H1 (cell line): ENCODE data around the gene C17orf107. TPM values are rescaled to one million over a fixed set of nuclear protein-coding genes. Genes with fewer than 3 reads are reported as not detected.
A peak's percentile ranks its signal among the peaks of the same experiment; 100 is the strongest.

Experiments
- CTCF ChIA-PET: fragments of 300-600 bp; sonication (Branson Sonifier 250); formaldehyde crosslinking; loops from one replicate; lab custom pipeline; 2021; ENCODE audit not compliant: partially characterized antibody; lab: Charles Lee
- POLR2A ChIA-PET: fragments of 300-600 bp; sonication (Branson Sonifier 250); formaldehyde crosslinking; loops from one replicate; lab custom pipeline; 2021; ENCODE audit warnings: inconsistent platforms; ENCODE audit not compliant: partially characterized antibody; lab: Charles Lee
- DNase-seq, 2 experiments: peaks; one replicate each; pipeline versions ENCODE4 v3.0.0 to v3.0.0-alpha.2; 2010 to 2022; ENCODE audit warnings: low spot score in 2 of 2, low read depth in 1 of 2, mixed read lengths in 1 of 2
- FAIRE-seq: peaks from 2 replicates; lab custom pipeline; 2011; peaks lifted over from hg19 to GRCh38; lab: Jason Lieb, UNC
- H2AFZ ChIP-seq: 2 replicates; pipeline ENCODE4 v1.8.1; 2012; ENCODE audit warnings: low read length, inconsistent platforms
- H2AK5ac ChIP-seq: 2 replicates; pipeline ENCODE4 v1.6.1; 2013; ENCODE audit warnings: low read depth, low read length
- H2BK120ac ChIP-seq: replicated peaks from 2 replicates; pipeline ENCODE3; 2013; ENCODE audit warnings: low read depth, low read length, inconsistent platforms
- H2BK12ac ChIP-seq: 2 replicates; pipeline ENCODE4 v1.6.1; 2013; ENCODE audit warnings: low read depth, low read length
- H2BK15ac ChIP-seq: 2 replicates; pipeline ENCODE4 v1.6.1; 2013; ENCODE audit warnings: low read length
- H2BK20ac ChIP-seq: 2 replicates; pipeline ENCODE4 v1.6.1; 2013; ENCODE audit warnings: low read length
- H2BK5ac ChIP-seq: 2 replicates; pipeline ENCODE4 v1.6.1; 2013; ENCODE audit warnings: low read depth, low read length
- H3K14ac ChIP-seq: 2 replicates; pipeline ENCODE4 v1.6.1; 2013; ENCODE audit warnings: inconsistent platforms; ENCODE audit not compliant: insufficient read length
- H3K18ac ChIP-seq: 2 replicates; pipeline ENCODE4 v1.6.1; 2013; ENCODE audit warnings: low read length; ENCODE audit errors: extremely low read depth
- H3K23ac ChIP-seq: 2 replicates; pipeline ENCODE4 v1.6.1; 2013; ENCODE audit warnings: inconsistent platforms; ENCODE audit not compliant: insufficient read length
- H3K23me2 ChIP-seq: 2 replicates; pipeline ENCODE4 v1.6.1; 2013; ENCODE audit warnings: low read depth, low read length
- H3K27ac ChIP-seq: 2 replicates; pipeline ENCODE4 v1.6.1; 2011; ENCODE audit warnings: low read depth, low read length, inconsistent platforms
- H3K27me3 ChIP-seq, 4 experiments: replicated peaks in 1 of 4; 1 replicate in 1 of 4; 2 replicates in 3 of 4; pipeline versions ENCODE4 v1.6.1 to v1.8.1; 2011 to 2013; ENCODE audit warnings: low read length in 3 of 4, mild to moderate bottlenecking in 3 of 4, inconsistent platforms in 2 of 4, mixed read lengths in 2 of 4, moderate library complexity in 1 of 4; ENCODE audit not compliant: control insufficient read depth in 3 of 4, insufficient read depth in 3 of 4; ENCODE audit errors: extremely low read depth in 1 of 4
- H3K36me3 ChIP-seq, 4 experiments: 2 replicates each; pipeline versions ENCODE4 v1.6.1 to v1.8.1; 2011 to 2013; ENCODE audit warnings: mild to moderate bottlenecking in 4 of 4, low read length in 3 of 4, moderate library complexity in 2 of 4, control low read depth in 1 of 4, inconsistent platforms in 1 of 4; ENCODE audit not compliant: insufficient read depth in 4 of 4, control insufficient read depth in 2 of 4
- H3K4ac ChIP-seq: replicated peaks from 2 replicates; pipeline ENCODE3; 2013; ENCODE audit warnings: low read length, low read depth, mixed read lengths, inconsistent platforms; ENCODE audit not compliant: insufficient read length
- H3K4me1 ChIP-seq, 4 experiments: replicated peaks in 1 of 4; 1 replicate in 1 of 4; 2 replicates in 3 of 4; pipeline versions ENCODE4 v1.6.1 to v1.8.1; 2011 to 2013; ENCODE audit warnings: low read length in 3 of 4, inconsistent platforms in 2 of 4, mixed read lengths in 1 of 4; ENCODE audit not compliant: insufficient read depth in 4 of 4, control insufficient read depth in 3 of 4
- H3K4me2 ChIP-seq, 2 experiments: 2 replicates each; pipeline versions ENCODE4 v1.6.1 to v1.8.1; 2011 to 2013; ENCODE audit warnings: low read depth in 2 of 2, low read length in 2 of 2, control low read depth in 1 of 2, inconsistent platforms in 1 of 2, mild to moderate bottlenecking in 1 of 2; ENCODE audit not compliant: insufficient read depth in 1 of 2
- H3K4me3 ChIP-seq, 4 experiments: fragments of 200-600, 300-600 bp in 1 of 4; sonication (generic), shearing (Covaris generic), sonication (Bioruptor Twin) in 1 of 4; 2 replicates each; pipeline versions ENCODE4 v1.5.1 to v1.8.1; 2011 to 2016; ENCODE audit warnings: low read length in 4 of 4, low read depth in 3 of 4, control low read depth in 2 of 4, inconsistent platforms in 2 of 4, mild to moderate bottlenecking in 2 of 4, mixed read lengths in 1 of 4, moderate library complexity in 1 of 4; ENCODE audit not compliant: insufficient read depth in 2 of 4; ENCODE audit errors: extremely low read depth in 1 of 4
- H3K56ac ChIP-seq: replicated peaks from 2 replicates; pipeline ENCODE3; 2013; ENCODE audit warnings: low read depth, mild to moderate bottlenecking, mixed read lengths, low read length, inconsistent platforms; ENCODE audit not compliant: insufficient read length
- H3K79me1 ChIP-seq: 2 replicates; pipeline ENCODE4 v1.6.1; 2013; ENCODE audit warnings: low read depth, low read length, control low read depth
- H3K79me2 ChIP-seq, 2 experiments: 2 replicates each; pipeline versions ENCODE4 v1.6.1 to v1.8.1; 2012 to 2013; ENCODE audit warnings: low read length in 2 of 2, mild to moderate bottlenecking in 2 of 2, inconsistent platforms in 1 of 2; ENCODE audit not compliant: insufficient read depth in 2 of 2, control insufficient read depth in 1 of 2
- H3K9ac ChIP-seq, 4 experiments: replicated peaks in 1 of 4; 1 replicate in 1 of 4; 2 replicates in 3 of 4; pipeline versions ENCODE4 v1.6.1 to v1.8.1; 2011 to 2013; ENCODE audit warnings: low read depth in 3 of 4, low read length in 3 of 4, control low read depth in 2 of 4, mild to moderate bottlenecking in 2 of 4, moderate library complexity in 2 of 4, inconsistent platforms in 1 of 4; ENCODE audit errors: extremely low read depth in 1 of 4
- H3K9me3 ChIP-seq, 2 experiments: 2 replicates each; pipeline versions ENCODE4 v1.6.1 to v1.8.1; 2012 to 2013; ENCODE audit warnings: mild to moderate bottlenecking in 2 of 2, moderate library complexity in 2 of 2, control low read depth in 1 of 2, inconsistent platforms in 1 of 2, low read depth in 1 of 2, low read length in 1 of 2, mixed read lengths in 1 of 2; ENCODE audit not compliant: insufficient read depth in 2 of 2
- H4K20me1 ChIP-seq, 2 experiments: replicated peaks in 1 of 2; 2 replicates each; pipeline versions ENCODE3 to v1.8.1; 2011 to 2013; ENCODE audit warnings: inconsistent platforms in 2 of 2, low read length in 2 of 2, mild to moderate bottlenecking in 1 of 2; ENCODE audit not compliant: insufficient read depth in 2 of 2, control insufficient read depth in 1 of 2
- H4K5ac ChIP-seq: 2 replicates; pipeline ENCODE4 v1.6.1; 2013; ENCODE audit warnings: low read length, low read depth, mixed read lengths, inconsistent platforms; ENCODE audit not compliant: insufficient read length
- H4K8ac ChIP-seq: 2 replicates; pipeline ENCODE4 v1.8.0; 2013; ENCODE audit warnings: mild to moderate bottlenecking, moderate library complexity, low read length, inconsistent platforms; ENCODE audit not compliant: insufficient read depth; ENCODE audit errors: extremely low read depth
- H4K91ac ChIP-seq: replicated peaks from 2 replicates; pipeline ENCODE3; 2013; ENCODE audit warnings: low read length, mixed read lengths, inconsistent platforms; ENCODE audit not compliant: insufficient read length
- EZH2 ChIP-seq: fragments of 200-600 bp; sonication (generic); IDR thresholded peaks from 2 replicates; pipeline ENCODE4 v1.7.1; 2012; ENCODE audit warnings: low read depth, mild to moderate bottlenecking, moderate library complexity, low read length, inconsistent platforms; ENCODE audit not compliant: severe bottlenecking
- JUN ChIP-seq: IDR thresholded peaks from 2 replicates; pipeline ENCODE4 v1.6.1; 2011; ENCODE audit warnings: low read depth, mild to moderate bottlenecking, improper control_type of control experiment, low read length
- MAFK ChIP-seq: IDR thresholded peaks from 2 replicates; pipeline ENCODE4 v1.6.1; 2012; ENCODE audit warnings: low read depth, mild to moderate bottlenecking, improper control_type of control experiment, low read length
- NANOG ChIP-seq: IDR thresholded peaks from 2 replicates; pipeline ENCODE4 v1.6.1; 2011; ENCODE audit warnings: low read length, low read depth, mild to moderate bottlenecking, inconsistent platforms; ENCODE audit not compliant: insufficient read depth, poor library complexity, severe bottlenecking
- POLR2A ChIP-seq, 2 experiments: IDR thresholded peaks; 1 replicate in 1 of 2; 2 replicates in 1 of 2; pipeline ENCODE4 v1.6.1; 2011; ENCODE audit warnings: low read depth in 2 of 2, low read length in 2 of 2, mild to moderate bottlenecking in 2 of 2; ENCODE audit errors: control extremely low read depth in 1 of 2
- SIN3A ChIP-seq, 2 experiments: IDR thresholded peaks in 1 of 2; conservative IDR thresholded peaks in 1 of 2; 2 replicates each; pipeline ENCODE4 v1.6.1; 2011 to 2012; ENCODE audit warnings: low read length in 2 of 2, improper control_type of control experiment in 1 of 2, low read depth in 1 of 2, mild to moderate bottlenecking in 1 of 2
- SIX5 ChIP-seq: IDR thresholded peaks from 2 replicates; pipeline ENCODE4 v1.6.1; 2011; ENCODE audit warnings: mild to moderate bottlenecking, low read depth, low read length
- SP1 ChIP-seq: IDR thresholded peaks from 2 replicates; pipeline ENCODE4 v1.6.1; 2011; ENCODE audit warnings: low read depth, low read length
- TAF1 ChIP-seq: IDR thresholded peaks from 2 replicates; pipeline ENCODE4 v1.6.1; 2011; ENCODE audit warnings: mild to moderate bottlenecking, low read depth, low read length
- WGBS, 2 experiments: shearing (Covaris generic) in 1 of 2; methylation state at CpG; one replicate each; pipeline versions ENCODE4 v1.1.6 to v1.1.7; 2013 to 2015; ENCODE audit warnings: low lambda C conversion rate in 2 of 2, mixed read lengths in 2 of 2, inconsistent platforms in 1 of 2, low coverage in 1 of 2, missing lambda C conversion rate in 1 of 2; ENCODE audit not compliant: insufficient replicate concordance in 2 of 2, insufficient coverage in 1 of 2, insufficient read length in 1 of 2; ENCODE audit errors: extremely low coverage in 1 of 2, missing lambda C conversion rate in 1 of 2; 5-methylcytosine and 5-hydroxymethylcytosine counted together
- polyA plus RNA-seq, 7 experiments: library from polyadenylated mRNA; depleted of rRNA in 3 of 7; stranded (reverse) in 5 of 7; unstranded in 2 of 7; fragments of >200 nt in 5 of 7; fragments of 200-250 nt in 2 of 7; gene quantifications; 1 replicate in 5 of 7; 2 replicates in 1 of 7; 4 replicates in 1 of 7; pipeline versions ENCODE4 v1.2.1 to v1.2.3, GENCODE V29; 2011 to 2013; ENCODE audit warnings: missing spikeins in 2 of 7, mixed read lengths in 2 of 7
- total RNA-seq: library from RNA; stranded (reverse); fragmentation: NEBNext Ultra II Directional; extraction: Animal tissue kit (Norgen Biotek cat#: 25700); gene quantifications from 2 replicates; pipeline ENCODE4 v1.2.1, GENCODE V29; 2021
- TF ChIP-seq, protein P1 (sequence below): IDR thresholded peaks from 2 replicates; pipeline ENCODE4 v1.6.1; 2012; ENCODE audit warnings: inconsistent platforms

C17orf107 gene
- total and polyA plus RNA-seq, 2 of the 8 experiments (the other 6 are each of a cell fraction or from before 2014, with no cell fraction given) = 0.39 to 0.45 TPM

DNA sequence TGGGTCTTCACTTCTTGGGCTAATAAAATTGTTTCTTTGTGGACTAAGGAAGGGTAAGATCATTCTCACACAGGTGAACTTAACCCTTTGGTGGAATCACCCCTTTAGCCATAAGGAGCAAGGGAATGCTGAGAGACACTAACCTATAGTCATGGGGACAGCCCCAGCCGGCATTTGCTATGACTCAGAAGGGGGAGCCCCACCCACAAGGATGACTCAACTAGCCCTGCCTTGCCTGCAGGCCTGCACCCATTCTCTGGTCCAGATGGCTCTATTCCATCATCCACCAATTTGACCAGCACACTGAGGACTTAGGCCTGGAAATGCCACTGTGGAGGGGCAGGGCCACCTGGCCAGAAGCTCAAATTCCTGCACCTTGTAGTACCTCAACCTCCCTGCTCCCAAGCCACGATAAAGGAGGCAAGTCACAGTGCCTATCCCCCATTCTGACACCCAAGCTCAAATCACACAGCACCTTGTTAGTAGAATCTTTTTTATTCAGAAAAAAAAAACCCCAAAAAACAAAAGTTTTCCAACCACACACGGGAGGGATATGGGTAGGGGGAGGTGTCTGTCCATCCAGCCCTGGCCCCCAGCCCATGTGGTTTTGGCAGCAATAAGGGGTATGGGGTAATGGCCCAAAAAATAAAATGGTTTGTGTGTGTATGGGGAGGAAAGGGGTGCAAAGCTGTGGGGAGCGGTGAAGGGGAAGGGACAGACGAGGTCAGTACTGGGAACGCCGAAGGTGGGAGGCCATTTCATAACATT lies 46.0 kb downstream of the C17orf107 start:
- peaks cover 8 to 57% of the 10 kb centered on the region in 2 experiments for H3K79me2 ChIP-seq
- no peak overlapping the region for H3K4ac ChIP-seq
- ChIA-PET POLR2A (interaction anchor here (0.7 to 32.4 kb wide), 17 partner anchors 2 to 241 kb away, joined by 3 to 987 read pairs (median 7); partner anchors contain the start of genes C17orf107, CAMTA2, ENO3 and GP1BA), CTCF (interaction anchor here (1.5 kb wide), 1 partner anchor 36 kb away, joined by 5 read pairs; no protein-coding TSS in a partner anchor)
- H3K79me1 ChIP-seq = peaks cover 2% of the 10 kb centered on the region; the same call in 1 of the 2 replicates
- H4K8ac ChIP-seq = no peak overlapping the region
- peaks cover 16 to 23% of the 10 kb centered on the region in 2 experiments for H4K20me1 ChIP-seq
- H3K23ac ChIP-seq = no peak overlapping the region
- no peak overlapping the region for H2BK20ac ChIP-seq
- H3K18ac ChIP-seq = no peak overlapping the region
- H2AK5ac ChIP-seq = no peak overlapping the region
- H2AFZ ChIP-seq = no peak overlapping the region
- DNase-seq (peak in 1 of 2 experiments; percentile 58), FAIRE-seq (no peak)
- H3K14ac ChIP-seq = no peak overlapping the region
- 81% methylated on average over 7 of the region's 7 CpGs; no CpG with 5 or more reads in 1 of the 2 experiments for WGBS, 2 experiments
- H3K9me3 ChIP-seq = no peaks in the 10 kb centered on the region
- H3K9ac ChIP-seq = peak overlapping the region in 1 of 4 experiments; percentile 52; a peak in 3 of 7 replicates
- H3K27ac ChIP-seq = peak overlapping the region; percentile 33; the same call in 1 of the 2 replicates
- H2BK12ac ChIP-seq = no peak overlapping the region
- H4K5ac ChIP-seq = no peak overlapping the region
- peaks cover 3 to 10% (median 5%) of the 10 kb centered on the region in 4 experiments; a peak in 6 of 7 replicates for H3K4me1 ChIP-seq
- H3K36me3 ChIP-seq = peaks cover 8 to 42% (median 28%) of the 10 kb centered on the region in 4 experiments
- H3K56ac ChIP-seq = no peak overlapping the region
- no peak overlapping the region for H4K91ac ChIP-seq
- H3K4me3 ChIP-seq = no peak overlapping the region
- no peaks in the 10 kb centered on the region for H3K27me3 ChIP-seq
- H2BK120ac ChIP-seq = no peak overlapping the region
- H3K4me2 ChIP-seq = peak overlapping the region; percentile 16 to 95; a peak in 2 of 4 replicates
- H2BK5ac ChIP-seq = no peak overlapping the region; the same call in 1 of the 2 replicates
- H2BK15ac ChIP-seq = no peak overlapping the region
- peaks cover 21% of the 10 kb centered on the region for H3K23me2 ChIP-seq
- TF ChIP-seq TAF1 = 0 out of 2 replicates have a peak, but pooled peaks have one; percentile 30
- TF ChIP-seq POLR2A (IDR thresholded peaks at IDR 0.05; ENCODE audit: control extremely low read depth in 1 of 2, low read depth in 2 of 2, low read length in 2 of 2) = peak in 1 of 2 experiments; percentile 80; a peak in 1 of 3 replicates
- TF ChIP-seq SIX5 = peak; percentile 29; the same call in 1 of the 2 replicates
- TF ChIP-seq SP1 = peak; percentile 63; the same call in 1 of the 2 replicates
- peak; percentile 17; the same call in 1 of the 2 replicates for TF ChIP-seq MAFK
- TF ChIP-seq SIN3A (conservative IDR thresholded peaks at IDR 0.05 in 1 of 2, IDR thresholded peaks at IDR 0.05 in 1 of 2; ENCODE audit: low read depth in 1 of 2, low read length in 2 of 2) = peak in 1 of 2 experiments; percentile 81; a peak in 1 of 4 replicates
- TF ChIP-seq EZH2 = no peak
- TF ChIP-seq, protein P1, sequence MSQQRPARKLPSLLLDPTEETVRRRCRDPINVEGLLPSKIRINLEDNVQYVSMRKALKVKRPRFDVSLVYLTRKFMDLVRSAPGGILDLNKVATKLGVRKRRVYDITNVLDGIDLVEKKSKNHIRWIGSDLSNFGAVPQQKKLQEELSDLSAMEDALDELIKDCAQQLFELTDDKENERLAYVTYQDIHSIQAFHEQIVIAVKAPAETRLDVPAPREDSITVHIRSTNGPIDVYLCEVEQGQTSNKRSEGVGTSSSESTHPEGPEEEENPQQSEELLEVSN = no peak
- TF ChIP-seq NANOG = no peak
- no peak for TF ChIP-seq JUN
